Measurements from ENCODE around the gene KDM2B.

KDM2B gene

GRCh38 chr12:121560392-121561008 lies 20.3 kb downstream of the KDM2B start:
- DNase-seq: no peak

- no peak for DNase-seq
Observed at GRCh38 chr12:121558956-121559355, 21.9 kb downstream of the KDM2B start.

- no peak for DNase-seq
Observed at GRCh38 chr12:121550974-121551634, 29.7 kb downstream of the KDM2B start.

GRCh38 chr12:121549075-121549474 lies 31.7 kb downstream of the KDM2B start:
- no peak for DNase-seq

- no peak for DNase-seq
Observed at GRCh38 chr12:121545480-121545879, 35.3 kb downstream of the KDM2B start.

- no peak for DNase-seq
Observed at GRCh38 chr12:121543786-121544185, 37.0 kb downstream of the KDM2B start.

- DNase-seq: no peak
Observed at GRCh38 chr12:121539908-121540307, 40.9 kb downstream of the KDM2B start.

- peak; percentile 17 to 51 for DNase-seq
Observed at GRCh38 chr12:121538699-121539061, 42.1 kb downstream of the KDM2B start.

GRCh38 chr12:121537814-121538698 lies 42.8 kb downstream of the KDM2B start:
- peak in 1 of 2 experiments; percentile 58 for DNase-seq

GRCh38 chr12:121536899-121537813 lies 43.7 kb downstream of the KDM2B start:
- peak; percentile 57 to 89 for DNase-seq

GRCh38 chr12:121536054-121536898 lies 44.5 kb downstream of the KDM2B start:
- DNase-seq: peak; percentile 87 to 93

- DNase-seq: no peak
Observed at GRCh38 chr12:121535150-121536053, 45.4 kb downstream of the KDM2B start.

GRCh38 chr12:121534495-121535148 lies 46.2 kb downstream of the KDM2B start:
- no peak for DNase-seq

GRCh38 chr12:121533394-121534090 lies 47.3 kb downstream of the KDM2B start:
- DNase-seq: no peak

GRCh38 chr12:121532503-121533393 lies 48.1 kb downstream of the KDM2B start:
- no peak for DNase-seq

GRCh38 chr12:121531356-121531750 lies 49.5 kb downstream of the KDM2B start:
- no peak for DNase-seq

- no peak for DNase-seq
Observed at GRCh38 chr12:121530600-121531355, 50.0 kb downstream of the KDM2B start.

GRCh38 chr12:121529184-121529583 lies 51.6 kb downstream of the KDM2B start:
- no peak for DNase-seq

Measured in NCI-H526 (cell line).